ENCODE results near the gene ZC3H11A.

DNA sequence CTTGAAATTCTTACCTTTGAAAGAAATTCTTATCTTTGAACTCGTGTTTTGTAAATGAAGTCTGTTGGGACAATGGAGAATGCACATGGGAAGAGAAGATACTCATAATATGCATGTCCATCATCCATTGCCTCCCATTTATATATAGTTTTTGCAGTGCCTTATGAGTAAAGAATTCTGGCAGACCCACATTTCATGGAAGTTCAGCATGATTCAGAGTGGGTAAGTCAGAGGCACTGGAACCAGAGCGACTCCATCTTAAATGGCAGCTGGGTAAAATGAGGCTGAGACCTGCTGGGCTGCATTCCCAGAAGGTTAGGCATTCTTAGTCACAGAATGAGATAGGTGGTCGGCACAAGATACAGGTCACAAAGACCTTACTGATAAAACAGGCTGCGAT is 16.6 kb upstream of the ZC3H11A start:
- TF ChIP-seq, protein P1, sequence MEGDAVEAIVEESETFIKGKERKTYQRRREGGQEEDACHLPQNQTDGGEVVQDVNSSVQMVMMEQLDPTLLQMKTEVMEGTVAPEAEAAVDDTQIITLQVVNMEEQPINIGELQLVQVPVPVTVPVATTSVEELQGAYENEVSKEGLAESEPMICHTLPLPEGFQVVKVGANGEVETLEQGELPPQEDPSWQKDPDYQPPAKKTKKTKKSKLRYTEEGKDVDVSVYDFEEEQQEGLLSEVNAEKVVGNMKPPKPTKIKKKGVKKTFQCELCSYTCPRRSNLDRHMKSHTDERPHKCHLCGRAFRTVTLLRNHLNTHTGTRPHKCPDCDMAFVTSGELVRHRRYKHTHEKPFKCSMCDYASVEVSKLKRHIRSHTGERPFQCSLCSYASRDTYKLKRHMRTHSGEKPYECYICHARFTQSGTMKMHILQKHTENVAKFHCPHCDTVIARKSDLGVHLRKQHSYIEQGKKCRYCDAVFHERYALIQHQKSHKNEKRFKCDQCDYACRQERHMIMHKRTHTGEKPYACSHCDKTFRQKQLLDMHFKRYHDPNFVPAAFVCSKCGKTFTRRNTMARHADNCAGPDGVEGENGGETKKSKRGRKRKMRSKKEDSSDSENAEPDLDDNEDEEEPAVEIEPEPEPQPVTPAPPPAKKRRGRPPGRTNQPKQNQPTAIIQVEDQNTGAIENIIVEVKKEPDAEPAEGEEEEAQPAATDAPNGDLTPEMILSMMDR (IDR thresholded peaks at IDR 0.05) = no peak
- no peak for TF ChIP-seq POLR2A (IDR thresholded peaks at IDR 0.05)
